Measurements from ENCODE around the gene HIRIP3. TPM values are rescaled to one million over a fixed set of nuclear protein-coding genes. Genes with fewer than 3 reads are reported as not detected.

HIRIP3 gene
- total and polyA plus RNA-seq, 2 donors from 2014 or later, result 16.0 to 18.7 TPM

- Histone ChIP-seq H3K9me3 (ENCODE audit: control insufficient read depth in 2 of 3, insufficient read depth in 1 of 3, low read length in 3 of 3) (peaks cover 0 to under 1% (median 0%) of the 10 kb centered on the region in 3 donors), H3K4me1 (ENCODE audit: control insufficient read depth in 2 of 3, insufficient read depth in 2 of 3, low read depth in 1 of 3, low read length in 3 of 3) (peaks cover 0 to under 1% (median 0%) of the 10 kb centered on the region in 3 donors), H3K27me3 (ENCODE audit: control insufficient read depth, insufficient read depth, low read length) (no peaks in the 10 kb centered on the region), H3K4me3 (ENCODE audit: low read length in 3 of 3) (no peak overlapping the region), H3K27ac (ENCODE audit: low read depth in 2 of 2, low read length in 2 of 2) (no peak overlapping the region), H3K36me3 (ENCODE audit: control insufficient read depth in 2 of 3, insufficient read depth in 3 of 3, low read length in 3 of 3) (no peaks in the 10 kb centered on the region), H3K9ac (ENCODE audit: low read length in 3 of 3) (no peak overlapping the region)
- TF ChIP-seq CTCF (IDR thresholded peaks at IDR 0.05; ENCODE audit: borderline replicate concordance, extremely low read depth, insufficient read depth), result no peak
- no peak for DNase-seq
- no peak for FAIRE-seq
- intact Hi-C loops (cut with DNase I), result no loop called here
These were observed 44.8 kb upstream of the HIRIP3 start for GRCh38 chr16:30040221-30040620.

- Histone ChIP-seq H3K9ac (ENCODE audit: low read length in 3 of 3) (no peak overlapping the region), H3K27ac (ENCODE audit: low read depth in 2 of 2, low read length in 2 of 2) (no peak overlapping the region), H3K27me3 (ENCODE audit: control insufficient read depth, insufficient read depth, low read length) (peaks cover 3% of the 10 kb centered on the region), H3K9me3 (ENCODE audit: control insufficient read depth in 2 of 3, insufficient read depth in 1 of 3, low read length in 3 of 3) (no peaks in the 10 kb centered on the region), H3K4me1 (ENCODE audit: control insufficient read depth in 2 of 3, insufficient read depth in 2 of 3, low read depth in 1 of 3, low read length in 3 of 3) (no peaks in the 10 kb centered on the region), H3K36me3 (ENCODE audit: control insufficient read depth in 2 of 3, insufficient read depth in 3 of 3, low read length in 3 of 3) (no peaks in the 10 kb centered on the region), H3K4me3 (ENCODE audit: low read length in 3 of 3) (no peak overlapping the region)
- TF ChIP-seq CTCF (IDR thresholded peaks at IDR 0.05; ENCODE audit: borderline replicate concordance, extremely low read depth, insufficient read depth), result no peak
- no peak for DNase-seq
- intact Hi-C loops (cut with DNase I), result no loop called here
- FAIRE-seq, result no peak
These were observed 37.9 kb upstream of the HIRIP3 start for GRCh38 chr16:30033270-30033669.

GRCh38 chr16:30032083-30032819, 36.8 kb upstream of the HIRIP3 start:
- Histone ChIP-seq H3K9ac (ENCODE audit: low read length in 3 of 3) (no peak overlapping the region), H3K4me1 (ENCODE audit: control insufficient read depth in 2 of 3, insufficient read depth in 2 of 3, low read depth in 1 of 3, low read length in 3 of 3) (no peaks in the 10 kb centered on the region), H3K27ac (ENCODE audit: low read depth in 2 of 2, low read length in 2 of 2) (no peak overlapping the region), H3K36me3 (ENCODE audit: control insufficient read depth in 2 of 3, insufficient read depth in 3 of 3, low read length in 3 of 3) (no peaks in the 10 kb centered on the region), H3K9me3 (ENCODE audit: control insufficient read depth in 2 of 3, insufficient read depth in 1 of 3, low read length in 3 of 3) (no peaks in the 10 kb centered on the region), H3K27me3 (ENCODE audit: control insufficient read depth, insufficient read depth, low read length) (peaks cover 3% of the 10 kb centered on the region), H3K4me3 (ENCODE audit: low read length in 3 of 3) (no peak overlapping the region)
- FAIRE-seq (no peak), DNase-seq (peak in 4 of 5 donors; percentile 83 to 89 (median 85))
- intact Hi-C loops (cut with DNase I), result no loop called here
- peak; percentile 67 for TF ChIP-seq CTCF (IDR thresholded peaks at IDR 0.05; ENCODE audit: borderline replicate concordance, extremely low read depth, insufficient read depth)

Data from kidney (tissue), 14 donors.